ENCODE data around the gene DSCAM.

GRCh38 chr21:40769231-40769630, 77.7 kb downstream of the DSCAM start:
- TF ChIP-seq POLR2A (IDR thresholded peaks at IDR 0.05) = no peak
- TF ChIP-seq CTCF (IDR thresholded peaks at IDR 0.05) = no peak

Data from Peyer's patch (tissue), 4 donors.